ENCODE results near the gene YES1.

Gene YES1

DNA sequence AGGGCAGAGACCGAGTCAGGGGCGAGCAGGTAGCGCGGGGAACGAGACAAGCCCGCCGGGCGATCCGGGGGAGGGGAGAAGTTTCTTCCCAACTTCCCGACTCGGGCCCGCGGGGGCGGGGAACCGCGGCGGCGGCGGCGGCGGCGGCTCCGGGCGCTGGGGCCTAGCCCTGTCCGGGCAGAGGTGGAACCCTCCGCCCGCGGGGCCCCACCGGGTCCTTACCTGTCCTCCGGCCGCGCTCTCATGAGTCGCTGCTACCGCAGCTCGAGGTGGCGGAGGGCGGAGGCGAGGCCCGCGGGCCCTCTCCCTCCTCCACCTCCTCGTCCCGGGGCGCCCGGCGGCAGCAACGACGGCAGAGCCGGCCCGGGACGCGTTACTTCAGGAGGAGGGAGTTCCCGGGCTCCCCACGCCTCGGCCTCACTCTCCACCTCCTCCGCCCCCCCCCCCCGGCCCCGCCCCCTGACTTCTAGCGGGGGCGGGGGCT, at the start of gene YES1:
Gene YES1, minus strand, starts transcription at position 351 of the 484 bp plus-strand sequence. CDS start 55,415 bp downstream, outside the sequence.
- peak; percentile 73 for DNase-seq (ENCODE audit: low read depth)

DNA sequence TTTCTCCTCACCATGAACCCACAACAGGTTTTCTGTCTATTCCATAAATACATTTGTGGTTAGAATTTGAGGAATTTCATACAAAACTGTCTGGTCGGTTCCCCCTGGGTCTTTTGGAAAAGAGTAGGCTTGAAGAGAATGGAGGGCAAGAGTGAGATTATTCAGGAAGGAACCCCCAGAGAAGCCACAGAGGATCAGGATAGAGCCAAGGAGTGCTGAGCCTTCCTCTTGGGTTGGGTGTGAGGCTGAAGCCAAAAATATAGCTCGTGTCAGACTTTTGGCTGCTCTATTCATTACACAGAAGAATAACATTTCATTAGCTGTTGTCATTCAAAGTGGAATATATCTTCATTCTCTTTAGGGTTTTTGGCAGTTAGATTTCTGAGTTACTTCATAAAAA, 45.9 kb upstream of the YES1 start:
- no peak for DNase-seq (ENCODE audit: low read depth)

DNA sequence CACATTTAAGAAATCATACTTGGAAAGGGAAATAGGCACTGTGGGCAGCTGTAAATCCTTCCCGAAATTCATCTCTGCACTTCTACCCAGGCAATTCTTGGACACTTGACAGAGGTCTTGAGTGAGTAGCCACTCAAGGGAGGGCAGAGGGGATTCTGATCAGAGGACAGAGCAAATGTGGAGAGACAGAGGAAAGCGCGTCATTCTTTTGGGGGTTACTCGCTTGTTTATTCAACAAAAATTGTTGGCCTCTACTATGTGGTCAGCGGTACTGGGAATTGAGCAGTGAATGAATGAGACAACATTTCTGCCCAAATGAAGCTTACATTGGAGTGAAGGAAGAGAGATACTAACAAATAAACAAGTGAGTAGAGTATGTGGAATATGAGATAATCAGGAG, 41.4 kb upstream of the YES1 start:
- peak; percentile 53 for DNase-seq (ENCODE audit: low read depth)

GRCh38 chr18:850960-851359, 38.9 kb upstream of the YES1 start:
- no peak for DNase-seq (ENCODE audit: low read depth)

GRCh38 chr18:849021-849420, 37.0 kb upstream of the YES1 start:
- no peak for DNase-seq (ENCODE audit: low read depth)

- DNase-seq (ENCODE audit: low read depth) = no peak
Measured at GRCh38 chr18:848062-848861, 36.2 kb upstream of the YES1 start.

DNA sequence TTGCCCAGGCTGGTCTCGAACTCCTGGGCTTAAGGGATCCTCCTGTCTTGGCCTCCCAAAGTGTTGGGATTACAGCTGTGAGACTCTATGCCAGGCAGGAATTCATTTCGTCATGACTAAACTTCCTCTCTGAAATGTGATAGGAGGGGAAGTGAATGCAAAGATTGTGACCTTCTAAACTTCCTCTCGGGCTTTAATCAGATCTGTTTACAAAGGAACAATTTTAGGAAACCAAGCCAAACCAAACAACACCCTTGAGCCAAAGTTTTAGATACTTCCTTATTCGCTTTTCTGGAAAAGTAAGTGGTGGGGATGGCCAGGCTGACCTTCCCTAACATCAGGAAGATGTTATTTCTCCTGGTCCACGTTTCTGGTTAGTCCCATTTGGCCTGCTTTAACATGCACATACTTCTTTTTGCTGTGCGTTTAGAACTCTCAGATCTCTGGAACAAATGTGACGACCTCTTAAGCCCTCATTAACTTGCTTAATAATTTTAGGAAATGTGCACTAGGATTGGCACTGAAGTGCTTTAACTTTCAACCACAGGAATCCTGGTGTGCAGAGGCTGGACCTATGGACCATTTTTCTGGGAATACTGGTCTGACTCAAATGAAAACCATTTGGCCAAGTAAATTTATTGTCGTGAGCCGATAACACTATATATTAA, 33.2 kb upstream of the YES1 start:
- peak; percentile 82 for DNase-seq (ENCODE audit: low read depth)

GRCh38 chr18:841647-842370, 29.8 kb upstream of the YES1 start:
- no peak for DNase-seq (ENCODE audit: low read depth)

DNA sequence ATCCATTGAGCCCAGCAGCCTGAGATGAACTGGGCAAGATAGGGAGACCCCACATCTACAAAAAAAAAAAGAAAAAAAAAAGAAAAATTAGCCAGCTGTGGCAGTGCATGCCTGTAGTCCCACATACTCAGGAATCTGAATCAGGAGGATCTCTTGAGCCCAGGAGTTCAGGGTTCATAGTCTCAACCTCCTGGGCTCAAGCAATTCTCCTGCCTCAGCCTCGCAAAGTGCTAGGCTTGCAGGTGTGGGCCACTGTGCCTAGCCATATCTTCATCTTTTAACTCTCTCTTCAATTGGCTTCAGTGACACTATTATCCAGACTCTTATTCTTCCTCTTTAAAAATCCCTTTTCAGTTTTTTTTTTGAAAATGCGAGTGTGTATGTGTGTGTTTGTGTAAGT, 28.5 kb upstream of the YES1 start:
- no peak for DNase-seq (ENCODE audit: low read depth)

- no peak for DNase-seq (ENCODE audit: low read depth)
Measured at GRCh38 chr18:840023-840408, 28.0 kb upstream of the YES1 start.

DNA sequence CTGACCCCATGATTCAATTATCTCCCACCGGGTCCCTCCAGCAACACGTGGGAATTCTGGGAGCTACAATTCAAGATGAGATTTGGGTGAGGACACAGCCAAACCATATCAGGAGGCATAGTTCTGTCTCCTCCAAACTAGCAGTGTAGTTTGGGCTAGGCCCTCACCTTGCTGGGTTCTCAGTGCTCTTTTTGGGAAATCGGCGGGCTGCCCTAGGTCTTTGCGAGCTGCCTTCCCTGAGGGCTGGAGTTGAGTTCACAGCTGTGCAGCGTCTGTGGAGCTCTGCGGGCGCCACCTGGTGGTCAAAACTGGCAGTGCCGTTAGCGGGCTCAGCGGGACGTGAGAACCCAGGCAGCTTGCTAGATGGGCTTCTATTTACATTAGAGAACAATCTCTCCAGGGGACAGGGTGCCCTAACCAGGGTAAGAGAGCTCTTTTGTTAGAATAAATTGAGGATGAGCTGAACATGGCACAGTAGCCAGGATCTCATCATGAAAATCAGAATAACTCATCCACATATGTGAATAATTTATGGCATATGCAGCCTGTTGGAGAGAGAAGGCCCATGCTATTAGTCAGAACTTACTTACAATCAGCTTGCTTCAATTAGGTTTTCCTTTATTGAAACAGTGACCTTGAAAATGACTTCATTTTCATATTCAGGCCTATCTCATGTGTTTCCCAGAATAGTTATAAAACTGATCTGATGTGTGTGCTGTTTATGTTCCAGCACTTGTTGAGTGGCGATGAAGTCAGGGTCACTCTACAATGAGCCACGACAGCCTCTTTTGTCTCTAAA, 27.4 kb upstream of the YES1 start:
- DNase-seq (ENCODE audit: low read depth) = peak; percentile 79

DNA sequence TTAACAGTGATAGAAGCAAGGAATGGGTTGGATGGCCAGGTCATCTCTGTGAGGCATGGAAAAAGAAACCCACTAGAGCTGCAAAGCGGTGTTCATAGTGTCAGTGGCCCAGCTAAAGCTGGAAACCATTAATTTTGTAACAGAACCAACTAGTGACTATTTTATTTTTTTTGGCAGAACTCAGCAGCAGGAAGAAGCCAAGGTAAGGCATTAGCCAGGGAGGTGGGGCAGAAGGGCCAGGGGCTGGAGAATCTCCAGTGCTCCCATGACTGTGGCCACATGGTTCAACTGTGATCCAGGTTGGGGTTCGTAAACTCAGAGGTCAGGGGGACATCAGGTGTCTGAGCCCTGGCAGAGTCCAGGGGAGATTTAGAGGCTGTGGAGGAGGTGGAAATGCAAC, 25.9 kb upstream of the YES1 start:
- DNase-seq (ENCODE audit: low read depth) = peak; percentile 11

- DNase-seq (ENCODE audit: low read depth) = no peak
Measured at GRCh38 chr18:834082-834720, 22.2 kb upstream of the YES1 start.

- no peak for DNase-seq (ENCODE audit: low read depth)
Measured at GRCh38 chr18:833197-833596, 21.2 kb upstream of the YES1 start.

DNA sequence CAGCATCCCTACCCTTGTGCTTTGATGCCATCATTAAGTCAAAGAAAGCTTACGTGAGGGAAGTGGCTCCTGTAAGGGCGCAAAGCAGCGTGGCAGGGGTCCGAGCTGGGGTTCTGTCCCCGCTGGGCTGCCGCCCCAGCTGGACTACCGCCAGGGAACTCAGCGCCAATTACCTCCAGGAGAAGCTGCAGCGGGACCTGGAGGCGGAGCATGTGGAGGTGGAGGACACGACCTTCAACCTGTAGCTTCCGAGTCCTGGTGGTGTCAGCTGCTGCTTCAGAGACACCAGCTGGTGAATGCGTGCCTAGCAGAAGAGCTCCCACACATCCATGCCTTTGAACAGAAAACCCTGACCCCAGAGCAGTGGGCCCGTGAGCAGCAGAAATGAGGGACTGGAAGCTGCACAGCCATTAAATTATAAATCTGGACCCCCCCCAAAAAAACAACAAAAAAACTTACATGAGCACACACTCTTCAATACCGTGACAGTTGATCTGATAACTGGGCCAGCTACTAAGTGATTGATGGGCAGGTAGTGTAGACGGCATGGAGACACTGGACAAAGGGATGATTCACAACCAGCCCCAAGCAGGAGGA, 20.1 kb upstream of the YES1 start:
- DNase-seq (ENCODE audit: low read depth) = no peak

- DNase-seq (ENCODE audit: low read depth) = peak; percentile 9
Measured at GRCh38 chr18:830315-830901, 18.4 kb upstream of the YES1 start.

DNA sequence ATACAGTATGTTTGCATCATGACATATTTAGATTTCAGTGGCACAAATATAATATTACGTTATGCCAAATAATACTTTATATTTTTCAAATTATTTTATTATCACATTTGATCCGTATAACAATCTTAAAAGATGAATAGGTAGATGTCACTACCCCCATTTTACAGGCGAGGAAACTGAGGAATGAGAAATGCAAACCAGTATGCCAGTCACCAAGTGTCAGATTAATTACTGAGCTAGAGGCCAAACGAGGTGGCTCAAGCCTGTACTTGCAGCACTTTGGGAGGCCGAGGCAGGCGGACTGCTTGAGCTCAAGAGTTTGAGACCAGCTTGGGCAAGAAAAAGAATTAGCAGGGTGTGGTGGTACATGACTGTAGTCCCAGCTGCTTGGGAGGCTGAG, 17.4 kb upstream of the YES1 start:
- DNase-seq (ENCODE audit: low read depth) = no peak

GRCh38 chr18:827093-827677, 15.1 kb upstream of the YES1 start:
- no peak for DNase-seq (ENCODE audit: low read depth)

GRCh38 chr18:825891-826585, 14.0 kb upstream of the YES1 start:
- DNase-seq (ENCODE audit: low read depth) = no peak

- peak; percentile 14 for DNase-seq (ENCODE audit: low read depth)
Measured at GRCh38 chr18:824179-824578, 12.1 kb upstream of the YES1 start.

All from fibroblast of gingiva (primary cell).